AG08395 (cell line): Measurements from ENCODE around the gene ASTL.
A peak's percentile ranks its signal among the peaks of the same experiment; 100 is the strongest.
"Not testable (repeated sequence)": the region's sequence is repeated elsewhere in the genome, so short reads cannot be mapped to it uniquely, and the experiment has no call there.

ENCODE experiments used
- DNase-seq: peaks from one replicate; pipeline ENCODE4 v3.0.0; 2012; ENCODE audit warnings: mixed read lengths, low spot score

The ASTL gene

DNA sequence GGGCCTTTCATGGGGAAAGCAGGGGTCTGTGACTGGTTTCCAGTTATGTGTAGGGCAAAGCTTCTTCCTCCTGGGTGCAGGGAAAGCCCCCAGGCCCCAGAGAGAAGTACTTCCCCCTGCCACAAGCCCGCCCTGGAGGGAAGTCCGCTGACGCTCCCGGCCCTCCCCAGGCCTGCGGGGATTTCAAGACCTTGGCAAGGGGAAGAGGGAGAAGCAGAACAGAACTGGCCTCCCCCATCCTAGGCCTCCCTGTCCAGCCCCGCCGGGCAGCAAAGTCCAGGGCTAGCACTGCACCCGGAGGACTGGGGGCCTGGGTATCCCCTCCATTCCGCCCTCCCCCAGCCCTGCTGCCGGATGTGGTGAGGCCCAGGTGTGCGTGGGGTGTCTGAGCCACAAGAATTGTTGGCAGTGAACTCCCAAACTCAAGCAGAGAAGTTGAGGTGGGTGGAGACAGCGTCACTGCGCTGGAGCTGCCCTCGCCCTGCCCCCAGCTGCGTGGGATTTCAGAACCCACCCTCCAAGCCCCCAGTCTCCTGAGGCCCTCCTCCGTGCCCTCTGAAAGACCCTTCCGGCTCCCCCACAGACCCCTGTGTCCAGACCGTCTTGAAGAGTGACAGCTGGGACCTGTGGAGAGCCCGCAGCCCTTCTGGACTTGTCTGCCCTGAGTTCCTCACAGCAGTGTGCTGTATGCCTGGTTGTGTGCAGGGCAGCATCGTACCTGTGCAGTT lies 8.0 kb upstream of the ASTL start:
- no peak for DNase-seq

DNA sequence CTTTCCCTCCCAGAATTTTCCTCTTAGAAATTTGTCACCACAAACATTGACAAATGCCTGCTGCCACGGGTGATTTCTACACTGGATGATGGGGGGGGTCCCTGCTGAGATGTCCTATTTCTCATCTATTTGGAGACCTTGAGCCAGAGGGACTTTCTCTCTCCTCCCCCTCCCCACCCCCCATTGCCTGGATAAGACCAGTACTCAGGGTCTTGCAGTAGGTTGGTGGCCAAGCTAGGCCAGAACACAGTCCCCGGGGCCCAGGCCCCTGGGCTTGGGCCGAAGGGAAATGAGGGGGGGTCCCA lies 7.5 kb upstream of the ASTL start:
- no peak for DNase-seq

DNA sequence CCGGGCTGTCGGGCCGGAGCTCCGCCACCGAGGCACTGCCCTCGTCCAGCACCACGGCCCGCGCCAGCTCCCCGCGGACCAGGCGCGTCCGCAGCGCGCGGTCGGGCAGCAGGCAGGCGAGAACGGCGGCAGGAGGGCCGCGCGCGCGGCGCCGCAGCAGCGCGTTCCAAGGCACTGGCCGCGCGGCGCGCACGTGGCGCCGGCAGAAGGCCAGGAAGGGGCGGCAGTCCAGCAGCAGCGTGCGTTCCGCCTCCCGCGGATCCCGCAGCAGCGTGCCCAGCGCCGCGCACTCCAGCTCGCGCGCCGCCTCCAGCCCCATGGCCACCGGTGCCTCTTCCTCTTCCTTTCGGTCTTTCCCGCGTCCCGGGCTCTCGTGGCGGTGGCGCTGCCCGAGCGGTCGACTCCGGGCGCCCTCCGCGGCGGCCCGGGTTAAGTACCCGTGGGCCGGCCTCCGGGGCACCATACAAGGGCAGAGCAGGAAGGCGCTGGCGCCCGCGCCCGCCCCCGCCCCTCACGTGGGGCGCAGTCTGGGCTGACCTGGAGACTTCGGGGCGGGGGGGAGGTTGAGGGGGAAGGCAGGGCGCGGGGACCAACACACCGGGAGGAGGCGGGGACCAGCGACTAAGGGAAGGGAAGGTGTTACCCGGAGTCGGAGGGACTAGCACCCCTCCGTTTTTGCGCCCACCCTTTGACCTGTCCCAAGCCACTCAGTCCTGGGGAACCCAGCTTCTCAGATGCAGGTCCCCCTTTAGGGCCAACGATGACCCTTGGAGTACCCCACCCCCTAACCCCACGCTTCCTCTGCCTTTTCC lies 6.9 kb upstream of the ASTL start, which contains the start of gene DUSP2:
Gene DUSP2 (minus strand): TSS at position 405 of the 812 bp plus-strand sequence. CDS start 86 bp downstream, at position 319.
- DNase-seq: peak; percentile 71

DNA sequence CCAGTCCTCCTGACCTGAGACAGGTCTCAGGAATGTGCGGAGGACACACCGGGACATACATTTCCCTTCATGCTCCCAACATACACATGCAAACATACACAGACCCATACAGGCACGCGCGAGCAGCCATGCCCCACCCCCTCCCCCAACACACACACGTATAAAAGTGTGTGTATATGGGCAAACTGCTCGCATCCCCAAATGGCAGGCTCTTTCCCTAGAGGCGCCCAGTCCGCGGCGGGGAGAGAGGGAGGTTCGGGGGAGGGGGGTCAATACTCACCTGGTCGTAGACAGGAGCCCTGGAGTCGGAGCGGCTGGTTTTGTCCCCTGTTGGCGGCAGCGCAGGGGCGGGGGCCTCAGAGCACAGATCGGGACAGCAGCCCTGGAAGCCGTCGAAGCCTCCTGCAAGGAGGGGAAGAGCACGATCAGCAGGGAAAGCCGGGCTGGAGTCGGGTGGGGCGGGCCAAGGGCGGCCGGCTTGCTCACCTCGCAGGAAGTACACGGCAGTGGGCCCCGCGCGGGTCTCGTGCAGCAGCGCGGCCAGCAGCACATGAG lies 6.3 kb upstream of the ASTL start:
- no peak for DNase-seq

DNA sequence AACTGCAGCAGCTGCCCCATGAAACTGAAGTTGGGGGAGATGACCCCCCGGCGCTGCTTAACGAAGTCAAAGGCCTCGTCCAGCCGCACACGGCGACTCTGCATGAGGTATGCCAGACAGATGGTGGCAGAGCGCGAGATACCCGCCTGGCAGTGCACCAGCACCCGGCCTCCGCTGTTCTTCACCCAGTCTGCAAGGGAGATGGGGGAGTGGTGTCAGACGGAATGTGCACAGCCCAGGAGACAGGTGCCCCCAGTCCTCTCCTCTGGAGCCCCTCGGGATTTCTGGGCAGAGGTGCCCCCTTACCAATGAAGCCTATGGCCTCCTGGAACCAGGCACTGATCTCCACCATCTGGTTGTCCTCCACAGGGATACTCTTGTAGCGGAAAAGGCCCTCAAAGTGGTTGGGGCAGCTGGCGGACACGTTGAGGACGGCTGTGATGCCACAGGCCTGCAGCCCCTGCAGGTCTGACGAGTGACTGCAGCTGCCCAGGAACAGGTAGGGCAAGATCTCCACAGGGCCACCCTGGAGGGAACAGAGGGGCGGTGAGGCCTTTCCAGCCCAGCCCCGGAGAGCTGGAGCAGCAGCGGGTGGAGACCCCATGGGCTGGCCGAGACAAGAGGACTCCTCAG lies 5.7 kb upstream of the ASTL start:
- no peak for DNase-seq

DNA sequence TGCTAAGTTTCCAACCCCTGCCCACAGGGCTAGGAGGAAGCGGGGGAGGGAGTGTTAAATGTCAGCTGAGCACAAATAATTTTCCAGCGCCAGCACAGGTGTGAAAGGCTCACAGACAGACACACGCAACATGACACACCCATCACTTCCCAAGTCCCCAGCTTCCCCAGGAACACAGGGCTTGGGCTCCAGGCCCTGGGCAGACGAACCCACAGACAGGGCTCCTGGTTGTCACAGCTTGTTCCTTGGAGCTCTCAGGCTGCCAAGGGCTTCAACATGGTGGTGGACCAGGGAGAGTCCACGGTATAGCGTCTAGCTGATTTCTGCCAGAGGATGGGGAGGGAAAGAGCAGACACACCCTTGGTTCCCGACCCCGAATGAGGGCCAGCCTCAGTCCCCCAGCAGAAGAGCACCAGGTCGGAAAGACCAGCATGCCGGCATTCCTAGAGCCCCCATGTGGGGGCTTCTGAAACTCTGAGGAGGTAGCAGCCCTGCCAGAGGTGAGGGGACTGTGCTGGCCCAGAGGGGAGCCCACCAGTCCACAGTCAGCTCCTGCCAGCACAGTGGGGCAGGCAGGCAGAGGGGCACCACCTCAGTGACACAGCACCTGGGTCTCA lies 5.0 kb upstream of the ASTL start:
- DNase-seq: no peak

DNA sequence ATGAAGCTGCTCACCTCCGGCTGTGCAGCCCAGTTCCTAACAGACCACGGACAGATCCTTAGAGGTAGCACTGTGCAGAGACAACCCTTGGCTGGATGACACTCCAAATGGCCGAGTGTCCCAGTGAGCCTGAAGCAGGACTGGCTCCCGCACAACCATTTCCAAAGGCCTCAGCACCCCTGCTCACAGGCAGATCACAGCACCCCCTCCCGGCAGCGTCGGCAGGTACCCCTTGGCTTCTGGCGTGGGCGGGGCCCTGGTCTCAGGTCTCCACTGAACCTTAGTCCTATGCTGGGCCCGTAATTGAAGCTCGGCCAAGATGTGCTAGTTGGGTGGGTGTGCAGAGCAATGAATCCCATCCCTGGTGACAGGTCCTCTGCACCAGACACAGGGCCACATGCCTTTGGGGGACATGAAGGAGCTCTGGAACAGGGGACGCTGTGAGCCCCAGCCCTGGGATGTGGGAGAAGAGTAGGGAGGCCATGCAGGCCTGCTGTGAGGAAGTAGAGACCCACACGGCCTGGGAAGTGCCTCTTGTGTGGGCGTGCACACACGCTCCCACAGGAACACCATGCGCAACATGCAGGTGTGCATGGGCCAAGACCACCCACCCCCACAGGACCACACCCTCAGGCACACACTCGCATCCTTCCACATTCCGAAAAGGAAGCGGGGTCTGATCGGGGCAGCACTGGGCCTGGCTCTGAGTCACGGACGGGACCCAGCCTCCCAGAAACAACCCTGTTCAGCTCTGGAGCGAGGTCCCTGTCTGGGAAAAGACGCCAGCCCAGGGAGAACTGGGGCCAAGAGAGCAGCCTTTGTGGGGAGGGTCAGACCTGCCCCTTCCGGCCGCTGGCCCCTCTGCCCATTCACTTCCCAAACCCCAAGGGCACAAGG lies 4.2 kb upstream of the ASTL start:
- DNase-seq: no peak

DNA sequence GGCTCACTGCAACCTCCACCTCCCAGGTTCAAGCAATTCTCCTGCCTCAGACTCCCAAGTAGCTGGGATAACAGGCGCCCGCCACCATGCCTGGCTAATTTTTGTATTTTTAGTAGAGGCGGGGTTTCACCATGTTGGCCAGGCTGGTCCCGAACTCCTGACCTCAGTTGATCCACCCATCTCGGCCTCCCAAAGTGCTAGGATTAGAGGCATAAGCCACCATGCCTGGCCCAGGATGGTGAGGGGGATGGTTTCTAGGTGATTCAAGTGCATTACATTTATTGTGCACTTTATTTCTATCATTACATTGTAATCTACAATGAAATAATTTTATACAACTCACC lies 3.3 kb upstream of the ASTL start:
- DNase-seq: not testable (repeated sequence)

DNA sequence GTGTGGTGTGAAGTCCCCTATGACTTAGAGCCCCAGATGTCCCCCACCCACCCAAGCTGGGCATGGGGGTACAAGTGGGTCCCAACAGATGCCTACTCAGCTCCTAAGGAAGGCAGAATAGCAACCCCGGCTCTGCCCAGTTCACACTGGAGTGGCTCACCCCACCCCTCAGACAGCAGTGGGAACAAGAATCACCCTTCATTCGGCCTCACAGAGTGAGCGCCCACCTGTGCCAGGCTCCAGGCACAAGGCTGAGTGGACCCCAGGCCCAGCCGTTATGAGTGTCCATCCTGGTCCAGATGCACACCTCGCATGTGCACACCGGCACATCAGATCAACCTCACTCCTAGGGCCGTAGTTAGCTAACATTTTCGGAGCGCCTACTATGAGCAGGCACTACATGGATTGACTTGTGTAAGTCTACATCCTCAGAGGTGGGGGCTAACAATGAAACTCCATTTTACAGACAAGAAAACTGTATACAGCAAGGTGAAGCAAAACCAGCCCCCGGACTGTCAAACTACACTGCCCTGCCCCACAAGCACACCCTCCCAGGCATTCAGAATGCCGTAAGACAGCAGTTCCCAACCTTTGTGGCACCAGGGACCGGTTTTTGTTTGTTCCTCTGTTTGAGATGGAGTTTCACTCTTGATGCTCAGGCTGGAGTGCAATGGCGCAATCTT lies 2.8 kb upstream of the ASTL start:
- no peak for DNase-seq

DNA sequence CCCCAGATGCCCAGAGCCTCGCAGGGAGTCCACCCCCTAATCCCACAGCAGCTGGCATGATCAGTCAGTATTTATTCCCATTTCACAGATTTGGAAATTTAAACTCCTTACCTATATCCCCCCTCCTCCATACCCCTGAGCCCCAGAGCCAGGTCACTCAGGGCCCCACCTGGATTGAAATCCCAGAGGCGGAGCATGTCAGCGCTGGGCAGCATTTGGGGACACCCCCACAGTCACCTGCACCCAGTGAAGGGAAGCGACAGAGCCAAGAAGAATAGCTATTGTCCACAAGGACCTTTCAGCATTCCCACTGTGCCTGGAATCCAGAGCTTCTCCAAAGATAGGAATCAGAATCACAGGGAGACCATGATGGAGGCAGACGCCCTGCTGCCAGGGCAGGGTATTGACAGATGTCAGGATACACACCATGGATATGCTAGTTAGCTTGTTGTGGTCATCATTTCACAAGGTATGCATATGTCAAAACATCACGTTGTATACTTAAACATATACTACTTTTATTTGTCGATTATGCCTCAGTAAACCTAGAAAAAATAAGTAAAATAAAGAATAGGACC lies 968 bp upstream of the ASTL start:
- no peak for DNase-seq

DNA sequence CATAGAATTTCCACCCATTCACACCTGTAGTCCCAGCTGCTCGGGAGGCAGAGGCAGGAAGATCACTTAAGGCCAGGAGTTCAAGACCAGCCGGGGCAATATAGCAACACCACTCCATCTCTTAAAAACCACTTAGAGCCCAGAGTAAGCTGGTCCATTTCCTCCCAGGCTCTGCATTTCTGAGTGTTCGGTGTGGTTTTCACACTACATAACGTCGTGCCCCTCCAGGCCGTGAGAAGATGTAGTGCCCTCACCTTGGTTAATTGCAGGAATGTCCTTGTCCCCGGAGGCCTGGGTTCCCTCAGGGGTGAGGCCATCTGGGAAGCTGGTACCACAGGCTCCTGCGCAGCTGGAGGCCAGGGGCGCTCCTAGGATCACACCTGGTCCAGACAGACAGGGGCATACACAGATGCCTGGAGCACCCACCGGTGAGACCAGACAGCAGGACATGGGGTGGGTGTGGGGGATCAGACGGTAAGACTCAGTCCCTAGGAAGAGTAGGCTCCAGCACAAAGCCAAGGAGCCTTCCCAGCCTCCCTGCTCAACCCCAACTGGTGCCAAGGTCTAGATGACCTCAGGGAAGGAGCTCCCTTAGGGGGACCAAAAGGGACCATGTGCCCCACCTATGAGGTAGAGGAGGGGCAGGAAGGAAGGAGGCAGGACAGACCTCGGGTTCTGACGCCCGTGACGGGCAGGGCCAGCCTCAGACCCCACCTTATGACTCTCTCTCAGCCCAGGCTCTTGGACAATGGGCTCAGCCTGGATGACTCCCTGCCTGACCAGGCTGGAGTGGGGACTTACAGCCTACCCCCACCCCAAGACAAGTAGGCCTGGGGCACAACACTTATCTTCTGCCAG lies 752 bp downstream of the ASTL start:
- no peak for DNase-seq

DNA sequence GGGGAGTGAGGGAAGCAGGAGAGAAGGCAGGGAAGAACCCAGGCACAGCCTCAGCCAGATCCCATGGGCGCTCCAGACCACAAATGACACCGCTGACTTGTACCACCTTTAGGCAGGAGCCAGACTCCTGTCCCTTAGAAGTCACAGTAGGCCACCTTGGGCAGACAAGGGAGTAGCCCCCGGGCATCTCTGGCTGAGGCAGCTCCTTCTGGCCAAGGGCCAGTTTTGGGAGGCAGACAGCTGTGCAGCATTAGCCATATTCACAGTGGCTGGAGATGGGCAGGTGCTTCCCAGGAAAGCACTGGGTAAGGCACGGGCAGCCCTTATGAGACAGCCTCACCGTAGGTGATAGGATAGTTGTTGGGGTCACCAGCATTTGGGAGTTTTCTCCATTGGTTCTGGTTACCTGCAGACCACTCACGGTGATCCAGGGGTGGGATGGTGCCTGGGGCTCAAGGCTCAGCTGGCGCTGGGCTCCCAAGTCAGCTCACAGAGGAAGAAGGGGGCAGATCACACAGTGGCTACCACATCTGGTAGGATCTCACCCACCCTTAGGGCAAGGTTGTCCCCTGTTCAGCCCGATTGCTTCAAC lies 2.1 kb downstream of the ASTL start:
- no peak for DNase-seq

DNA sequence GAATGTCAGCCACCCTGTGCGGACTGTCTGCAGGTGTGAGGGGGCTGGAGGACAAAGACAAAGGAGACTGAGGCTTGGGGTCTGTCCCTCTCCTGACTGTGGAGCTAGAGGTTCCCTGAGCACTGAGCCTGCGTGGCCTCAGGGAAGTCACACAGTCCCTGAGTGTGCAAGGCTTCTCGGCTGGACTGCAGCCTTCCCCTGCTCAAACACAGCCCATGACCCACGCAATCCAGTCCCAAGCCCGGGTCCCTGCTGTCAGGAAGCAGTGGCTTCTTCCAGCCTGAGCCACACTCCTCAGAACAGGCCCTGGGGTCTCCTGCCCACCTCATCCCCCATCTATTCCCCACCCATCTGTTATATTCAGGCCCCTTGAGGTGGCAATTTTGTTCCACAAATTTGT lies 2.7 kb downstream of the ASTL start:
- no peak for DNase-seq

DNA sequence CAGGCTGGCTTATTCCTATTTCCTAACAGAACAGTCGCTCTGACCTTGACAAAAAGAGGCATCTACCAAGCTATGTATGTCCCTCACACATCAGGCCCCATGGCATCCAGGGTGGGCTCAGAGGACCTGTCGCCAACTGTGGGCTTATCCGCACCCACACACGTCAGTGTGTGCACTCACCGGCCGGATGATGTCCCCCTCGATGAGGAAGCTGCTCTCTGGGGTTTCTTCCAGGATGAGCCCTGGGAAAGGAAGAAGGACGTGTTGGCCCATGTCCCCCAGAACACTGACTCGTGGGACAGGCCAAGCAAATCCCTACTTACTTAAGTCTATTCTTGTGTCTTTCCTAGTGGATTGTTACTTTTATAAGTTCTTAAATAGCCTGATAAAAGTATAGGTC lies 3.1 kb downstream of the ASTL start:
- no peak for DNase-seq

DNA sequence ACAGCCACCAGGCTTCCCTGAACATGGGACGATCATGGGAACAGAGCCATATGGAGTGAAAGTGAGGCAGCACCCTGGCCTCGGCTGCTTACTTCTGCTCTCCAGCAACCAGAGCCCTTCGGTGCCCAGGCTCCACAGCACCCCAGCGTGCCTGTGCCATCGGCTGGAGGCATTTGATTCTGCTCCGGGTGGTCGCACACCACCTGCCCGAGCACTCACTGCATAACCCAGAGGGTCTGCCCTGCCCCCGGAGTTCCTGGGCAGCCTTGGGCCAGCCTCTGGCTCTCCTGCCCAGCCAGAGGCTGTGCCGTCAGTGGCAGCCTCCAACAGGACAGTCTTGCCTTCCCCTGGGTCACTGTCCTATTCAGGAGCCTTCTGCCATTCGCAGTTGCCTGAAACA lies 3.9 kb downstream of the ASTL start:
- DNase-seq: no peak

DNA sequence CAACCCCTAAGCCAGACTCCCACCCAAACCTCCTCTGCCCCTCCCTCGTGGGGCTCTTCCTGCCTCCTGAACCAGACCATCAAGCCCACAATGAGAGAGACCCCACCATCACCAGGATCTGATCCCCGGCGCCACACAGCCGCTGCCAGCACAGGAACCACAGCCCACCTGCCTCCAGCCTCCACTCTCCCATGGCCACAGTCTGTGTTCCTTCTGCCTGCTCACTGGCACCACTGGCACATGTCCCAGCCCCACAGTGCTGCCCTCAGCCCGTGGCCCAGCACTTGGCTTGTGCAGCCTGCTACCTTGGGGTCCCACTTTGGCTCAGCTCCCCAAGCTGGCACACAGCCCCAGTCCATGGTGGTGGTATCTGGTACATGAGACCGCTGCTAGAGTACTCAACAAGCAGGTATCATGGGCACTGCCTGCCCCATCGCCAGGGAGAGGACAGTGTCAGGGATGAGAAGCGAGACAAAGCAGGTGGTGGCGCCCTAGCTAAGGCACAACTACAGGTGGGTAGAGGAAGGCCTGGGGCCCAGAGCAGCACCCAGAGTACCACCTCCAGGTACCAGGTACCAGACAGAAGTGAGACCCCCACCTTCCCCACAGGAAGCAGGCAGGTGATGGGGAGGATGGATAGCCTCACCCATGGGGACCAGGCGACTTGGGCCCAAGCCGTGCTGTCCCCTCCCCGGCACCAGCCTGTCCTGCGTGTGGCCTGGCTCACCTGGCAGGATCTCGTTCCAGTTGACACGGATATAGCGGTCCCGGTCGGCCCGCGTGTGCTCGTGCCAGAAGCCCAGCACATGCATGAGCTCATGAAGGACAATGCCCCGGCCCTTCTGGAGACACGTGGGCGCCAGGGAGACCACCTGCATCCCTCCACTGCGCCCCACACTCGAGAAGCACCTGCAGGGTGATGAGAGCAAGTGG lies 6.2 kb downstream of the ASTL start:
- DNase-seq: no peak

DNA sequence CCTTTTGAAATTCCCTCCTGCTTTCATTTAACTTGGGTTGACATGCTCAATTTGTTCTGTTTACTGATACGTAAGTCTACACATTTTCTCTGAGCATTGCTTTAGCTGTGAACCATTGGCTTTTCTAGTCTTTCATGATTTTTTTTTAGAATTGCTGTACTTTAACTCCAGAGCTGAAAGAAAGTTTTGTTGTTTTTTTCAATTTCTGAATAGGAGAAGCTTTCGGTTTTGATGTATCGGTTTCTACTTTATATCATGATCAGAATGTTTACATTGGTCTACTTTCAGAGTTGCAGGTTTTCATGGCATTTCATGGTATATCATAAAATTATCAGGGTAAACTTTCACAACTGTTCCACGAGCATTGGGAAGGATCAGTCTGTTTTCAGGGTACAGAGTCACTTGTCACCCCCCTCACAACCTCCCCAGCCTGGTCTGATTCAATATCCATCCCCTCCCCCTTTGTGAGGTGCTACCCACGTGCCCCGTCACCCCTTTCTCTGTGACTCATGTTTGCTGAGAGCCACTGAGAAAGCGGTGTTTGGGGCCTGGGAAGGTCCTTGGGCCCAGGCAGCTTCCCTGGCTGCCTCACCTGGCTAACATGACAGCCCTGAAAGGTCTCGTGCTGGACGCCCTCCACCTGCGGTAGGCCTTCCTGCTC lies 7.0 kb downstream of the ASTL start:
- DNase-seq: no peak

DNA sequence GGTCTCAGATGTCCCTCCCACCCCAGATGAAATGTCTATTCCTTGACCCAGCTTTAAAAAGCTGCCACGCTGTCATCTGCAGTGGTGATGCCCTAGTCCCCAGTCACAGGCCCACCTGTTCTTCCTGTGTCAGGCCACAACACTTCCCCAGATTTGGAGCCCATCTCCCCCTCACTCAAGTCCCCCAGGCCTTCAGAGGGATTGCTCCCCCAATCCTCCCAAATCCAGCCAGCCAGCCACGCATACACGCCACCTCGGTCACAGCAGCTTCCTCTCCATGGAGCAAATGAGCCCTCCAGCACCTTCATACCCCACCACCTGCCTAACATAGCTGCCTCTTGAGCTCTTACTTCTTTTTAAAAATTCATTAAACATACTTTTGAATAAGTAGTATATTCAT lies 7.8 kb downstream of the ASTL start:
- DNase-seq: no peak
